ENCODE data around the gene STYXL1. TPM values are rescaled to one million over a fixed set of nuclear protein-coding genes. Genes with fewer than 3 reads are reported as not detected.

Gene STYXL1
- total RNA-seq, 1 donor from 2014 or later: 46.3 TPM

DNA sequence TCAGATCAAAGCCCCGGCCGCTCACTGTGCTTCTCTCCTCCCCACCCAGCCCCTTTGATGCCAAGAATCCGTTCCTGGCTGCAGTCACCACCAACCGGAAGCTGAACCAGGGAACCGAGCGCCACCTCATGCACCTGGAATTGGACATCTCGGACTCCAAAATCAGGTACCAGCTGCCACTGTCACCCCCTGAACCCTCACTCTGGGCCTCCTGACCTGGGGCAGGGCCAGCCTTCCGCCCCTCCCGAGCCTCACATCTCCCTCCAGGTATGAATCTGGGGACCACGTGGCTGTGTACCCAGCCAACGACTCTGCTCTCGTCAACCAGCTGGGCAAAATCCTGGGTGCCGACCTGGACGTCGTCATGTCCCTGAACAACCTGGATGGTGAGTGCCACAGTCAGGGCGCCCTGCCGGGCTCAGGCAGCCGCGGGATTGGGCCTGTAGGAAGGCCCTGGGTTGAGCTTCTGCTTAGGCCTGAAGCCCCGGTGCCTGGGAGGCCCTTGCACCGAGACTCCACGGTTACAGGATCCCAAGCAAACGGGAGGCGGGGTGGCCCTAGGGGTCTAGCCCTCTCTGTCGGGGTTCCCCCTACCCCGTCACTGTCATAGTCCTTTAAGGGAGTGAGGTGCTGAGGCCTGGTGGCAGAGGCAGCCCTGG, 64.2 kb downstream of the STYXL1 start:
- Mint-ChIP-seq H3K27me3 (ENCODE audit: unreplicated experiment) (peaks cover 11% of the 10 kb centered on the region), H3K4me1 (ENCODE audit: unreplicated experiment) (no peaks in the 10 kb centered on the region), H3K36me3 (ENCODE audit: low read depth, unreplicated experiment) (peaks cover 14% of the 10 kb centered on the region), H3K4me3 (ENCODE audit: unreplicated experiment) (no peak overlapping the region), H3K9me3 (ENCODE audit: unreplicated experiment) (no peaks in the 10 kb centered on the region), H3K27ac (ENCODE audit: unreplicated experiment) (no peak overlapping the region)
- DNase-seq (ENCODE audit: low spot score): no peak
- TF ChIP-seq, protein P1, sequence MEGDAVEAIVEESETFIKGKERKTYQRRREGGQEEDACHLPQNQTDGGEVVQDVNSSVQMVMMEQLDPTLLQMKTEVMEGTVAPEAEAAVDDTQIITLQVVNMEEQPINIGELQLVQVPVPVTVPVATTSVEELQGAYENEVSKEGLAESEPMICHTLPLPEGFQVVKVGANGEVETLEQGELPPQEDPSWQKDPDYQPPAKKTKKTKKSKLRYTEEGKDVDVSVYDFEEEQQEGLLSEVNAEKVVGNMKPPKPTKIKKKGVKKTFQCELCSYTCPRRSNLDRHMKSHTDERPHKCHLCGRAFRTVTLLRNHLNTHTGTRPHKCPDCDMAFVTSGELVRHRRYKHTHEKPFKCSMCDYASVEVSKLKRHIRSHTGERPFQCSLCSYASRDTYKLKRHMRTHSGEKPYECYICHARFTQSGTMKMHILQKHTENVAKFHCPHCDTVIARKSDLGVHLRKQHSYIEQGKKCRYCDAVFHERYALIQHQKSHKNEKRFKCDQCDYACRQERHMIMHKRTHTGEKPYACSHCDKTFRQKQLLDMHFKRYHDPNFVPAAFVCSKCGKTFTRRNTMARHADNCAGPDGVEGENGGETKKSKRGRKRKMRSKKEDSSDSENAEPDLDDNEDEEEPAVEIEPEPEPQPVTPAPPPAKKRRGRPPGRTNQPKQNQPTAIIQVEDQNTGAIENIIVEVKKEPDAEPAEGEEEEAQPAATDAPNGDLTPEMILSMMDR (IDR thresholded peaks at IDR 0.05; ENCODE audit: unreplicated experiment): no peak

DNA sequence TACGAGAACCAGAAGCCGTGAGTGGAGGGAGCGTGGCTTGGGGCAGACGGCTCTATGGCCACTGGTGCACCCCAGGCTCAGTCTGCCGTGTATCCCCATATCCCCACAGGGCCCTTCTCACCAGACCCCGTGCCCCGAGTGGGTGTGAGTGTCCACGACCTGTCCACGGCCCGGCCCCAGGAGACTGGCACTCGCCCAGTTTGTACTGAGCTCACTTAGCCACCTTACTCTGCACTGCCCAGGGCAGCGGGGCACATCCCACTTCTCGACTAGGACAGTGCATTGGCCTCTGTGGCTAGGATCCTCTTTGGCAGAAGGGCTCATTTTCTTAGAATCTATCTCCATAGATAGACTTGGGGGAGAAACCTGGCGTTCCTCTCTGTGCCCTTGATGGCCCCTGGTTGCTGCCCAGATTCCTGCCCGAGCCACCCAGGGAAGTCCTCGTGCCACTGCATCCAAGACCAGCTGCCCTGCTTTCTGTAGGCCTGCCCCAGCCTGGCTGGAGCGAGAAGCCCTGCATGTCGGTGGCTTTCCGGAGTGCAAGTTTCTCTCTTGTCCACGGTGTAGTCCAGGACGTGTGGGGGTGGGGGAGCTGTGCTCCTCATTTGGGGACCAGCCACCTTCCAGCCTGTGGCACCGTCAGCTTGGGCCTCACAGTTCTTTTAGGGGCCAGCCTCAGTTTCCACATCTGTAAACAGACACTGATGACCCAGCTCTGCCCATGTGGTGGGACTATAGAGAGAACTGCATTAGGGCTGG, 65.3 kb downstream of the STYXL1 start:
- Mint-ChIP-seq H3K27me3 (ENCODE audit: unreplicated experiment) (peaks cover 11% of the 10 kb centered on the region), H3K27ac (ENCODE audit: unreplicated experiment) (no peak overlapping the region), H3K36me3 (ENCODE audit: low read depth, unreplicated experiment) (peaks cover 14% of the 10 kb centered on the region), H3K9me3 (ENCODE audit: unreplicated experiment) (no peaks in the 10 kb centered on the region), H3K4me3 (ENCODE audit: unreplicated experiment) (no peak overlapping the region), H3K4me1 (ENCODE audit: unreplicated experiment) (no peaks in the 10 kb centered on the region)
- DNase-seq (ENCODE audit: low spot score): no peak
- TF ChIP-seq, protein P1 (IDR thresholded peaks at IDR 0.05; ENCODE audit: unreplicated experiment): no peak

DNA sequence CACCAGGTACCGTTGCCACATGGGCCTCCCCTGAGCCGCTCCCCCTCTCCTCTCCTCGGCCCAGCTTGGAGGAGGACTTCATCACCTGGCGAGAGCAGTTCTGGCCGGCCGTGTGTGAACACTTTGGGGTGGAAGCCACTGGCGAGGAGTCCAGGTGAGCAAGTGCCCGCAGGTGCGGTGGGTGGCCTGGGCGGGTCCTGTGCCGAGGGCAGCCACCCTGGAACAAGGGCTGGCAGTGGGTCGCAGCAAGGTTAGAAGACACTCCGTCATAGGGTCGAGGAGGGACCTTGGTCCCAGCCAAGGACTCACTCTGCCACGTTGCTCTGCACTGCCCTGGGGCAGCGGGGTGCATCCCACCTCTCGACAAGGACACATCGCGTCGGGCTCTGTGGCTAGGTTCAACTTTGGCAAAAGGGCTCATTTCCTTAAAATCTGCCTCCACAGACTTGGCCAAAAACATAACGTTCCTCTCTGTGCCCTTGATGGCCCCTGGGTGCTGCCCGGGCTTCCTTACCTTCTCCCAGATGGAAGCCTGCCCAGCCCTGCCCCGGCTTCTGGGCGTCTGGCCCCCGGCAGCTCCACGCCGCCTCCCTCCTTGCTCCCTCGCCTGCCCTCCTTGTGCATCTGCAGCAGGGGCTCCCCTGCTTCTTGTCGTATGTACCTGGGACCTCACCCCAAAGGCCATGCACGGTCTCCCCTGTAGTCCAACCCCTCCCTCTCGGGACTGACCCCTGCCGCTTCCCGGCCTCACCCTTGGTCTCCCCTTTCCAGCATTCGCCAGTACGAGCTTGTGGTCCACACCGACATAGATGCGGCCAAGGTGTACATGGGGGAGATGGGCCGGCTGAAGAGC, 66.1 kb downstream of the STYXL1 start:
- Mint-ChIP-seq H3K4me3 (ENCODE audit: unreplicated experiment) (peak overlapping the region; percentile 67), H3K36me3 (ENCODE audit: low read depth, unreplicated experiment) (peaks cover 7% of the 10 kb centered on the region), H3K4me1 (ENCODE audit: unreplicated experiment) (no peaks in the 10 kb centered on the region), H3K27ac (ENCODE audit: unreplicated experiment) (no peak overlapping the region), H3K9me3 (ENCODE audit: unreplicated experiment) (no peaks in the 10 kb centered on the region), H3K27me3 (ENCODE audit: unreplicated experiment) (peaks cover 10% of the 10 kb centered on the region)
- no peak for DNase-seq (ENCODE audit: low spot score)
- TF ChIP-seq, protein P1 (IDR thresholded peaks at IDR 0.05; ENCODE audit: unreplicated experiment): no peak

DNA sequence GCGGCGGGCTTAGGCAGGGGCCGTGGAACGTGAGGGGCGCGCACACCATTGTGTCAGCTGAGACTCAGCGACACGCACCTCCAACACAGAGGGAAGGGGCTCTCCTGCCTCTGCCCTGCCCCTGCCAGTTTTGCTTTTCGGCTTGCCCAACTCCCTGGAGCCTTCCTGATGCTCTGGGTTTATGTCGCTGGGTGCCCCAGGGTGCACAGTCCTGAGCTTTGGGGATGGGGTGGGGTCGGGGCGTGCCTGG, 66.7 kb downstream of the STYXL1 start:
- no peak for DNase-seq (ENCODE audit: low spot score)
- Mint-ChIP-seq H3K36me3 (ENCODE audit: low read depth, unreplicated experiment) (peaks cover 5% of the 10 kb centered on the region), H3K27me3 (ENCODE audit: unreplicated experiment) (peaks cover 9% of the 10 kb centered on the region), H3K4me1 (ENCODE audit: unreplicated experiment) (no peaks in the 10 kb centered on the region), H3K9me3 (ENCODE audit: unreplicated experiment) (no peaks in the 10 kb centered on the region), H3K4me3 (ENCODE audit: unreplicated experiment) (no peak overlapping the region), H3K27ac (ENCODE audit: unreplicated experiment) (no peak overlapping the region)
- TF ChIP-seq, protein P1 (IDR thresholded peaks at IDR 0.05; ENCODE audit: unreplicated experiment): no peak

All from endothelial cell (in vitro differentiated cells).